ENCODE results near the gene PBX1.
A peak's percentile ranks its signal among the peaks of the same experiment; 100 is the strongest.

Gene PBX1

DNA sequence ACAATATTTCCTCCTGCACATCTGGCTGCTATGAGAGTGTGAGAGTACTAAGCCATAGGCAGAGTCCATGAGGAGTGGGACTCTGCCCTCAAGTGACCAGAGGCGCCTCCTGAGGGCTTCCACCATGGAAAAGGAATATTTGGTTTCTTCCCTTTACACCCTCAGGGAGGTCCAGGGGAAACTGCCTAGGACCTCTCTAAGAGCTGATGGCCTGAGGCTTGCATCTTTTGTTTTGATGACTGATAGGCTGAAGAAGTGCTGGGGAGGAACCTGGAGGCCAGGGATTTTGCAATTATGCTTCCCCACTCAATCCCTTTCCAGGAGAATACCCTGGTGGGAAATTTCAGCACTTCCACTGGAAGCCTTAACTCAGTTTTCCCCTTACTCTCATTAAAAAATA is 111.0 kb downstream of the PBX1 start:
- no peak for DNase-seq (ENCODE audit: low spot score)

DNA sequence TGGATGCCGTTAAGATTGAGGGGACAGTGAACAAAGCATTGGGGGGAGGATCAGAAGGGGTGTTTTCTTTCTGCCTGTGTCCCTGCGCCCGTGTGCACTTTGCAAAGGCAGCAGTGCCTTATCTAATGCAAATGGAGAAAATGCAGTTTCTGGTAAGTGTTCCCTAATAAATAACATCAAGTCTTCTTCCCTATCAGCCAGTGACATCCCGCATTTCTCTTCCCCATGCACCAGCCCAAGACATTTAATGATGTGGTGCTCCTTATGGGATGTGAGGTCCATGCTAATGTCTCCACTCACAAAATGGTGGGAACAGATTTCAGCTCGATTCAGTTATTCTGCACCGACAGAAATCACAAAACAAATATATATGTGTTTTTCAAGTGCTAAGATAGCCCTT is 111.8 kb downstream of the PBX1 start:
- DNase-seq (ENCODE audit: low spot score): no peak

DNA sequence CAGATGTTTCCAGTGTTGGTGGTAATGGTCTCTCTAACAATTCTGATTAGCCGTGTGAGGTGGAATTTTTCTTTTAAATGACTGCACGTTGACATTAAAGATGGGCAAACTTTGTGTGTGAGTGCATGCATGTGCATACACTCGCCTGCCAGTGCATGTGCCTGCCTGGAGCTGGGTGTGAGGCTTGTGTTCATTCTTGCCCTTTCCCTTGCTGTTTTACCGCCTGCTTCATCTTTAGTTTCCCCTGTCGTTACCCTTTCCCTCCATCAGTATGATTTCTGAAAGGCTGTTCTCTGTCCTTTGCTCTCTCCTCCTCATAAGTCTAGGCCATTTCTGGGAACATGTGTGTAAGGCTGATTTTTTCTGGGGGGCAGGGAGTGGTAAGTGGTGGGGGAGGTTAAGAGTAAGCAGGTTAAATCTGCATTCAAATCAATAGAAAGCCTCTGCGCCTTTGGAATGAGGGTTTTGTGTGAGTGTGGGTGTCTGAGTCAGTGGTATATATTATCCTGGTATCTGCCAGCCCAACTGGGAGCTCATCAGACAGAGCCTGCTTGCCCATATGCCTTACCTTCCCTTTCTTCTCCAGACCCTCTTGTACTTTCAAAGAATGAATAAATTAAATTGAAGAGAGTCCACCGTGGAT is 112.5 kb downstream of the PBX1 start:
- DNase-seq (ENCODE audit: low spot score): no peak

DNA sequence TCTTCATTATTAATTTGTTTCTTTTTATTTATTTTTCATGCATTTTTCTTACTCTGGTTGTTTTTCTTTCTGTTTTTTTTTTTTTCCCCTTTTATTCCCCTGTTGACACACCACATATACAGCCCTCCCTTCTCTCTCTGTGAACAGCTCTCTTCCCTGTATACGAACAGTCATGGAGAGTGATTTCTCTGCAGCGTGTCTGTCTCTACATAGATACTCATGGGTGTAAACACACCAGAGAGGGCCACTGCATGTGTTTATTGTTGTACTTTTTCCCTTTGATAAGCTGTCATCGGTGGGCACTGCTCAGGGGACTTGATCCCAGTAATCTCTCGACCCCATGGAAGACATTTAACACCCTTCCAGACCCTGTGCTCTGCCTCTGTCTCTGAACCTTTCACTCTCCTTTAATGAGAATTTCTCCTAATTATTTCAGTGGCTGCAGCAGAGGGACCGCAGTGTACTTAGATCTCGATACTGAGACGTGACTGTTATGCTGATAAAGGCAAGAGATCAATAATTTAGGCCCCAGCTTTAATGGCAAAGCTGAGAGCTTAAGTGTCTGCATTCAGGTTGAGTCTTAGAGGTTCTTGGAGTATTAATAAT is 113.1 kb downstream of the PBX1 start:
- DNase-seq (ENCODE audit: low spot score): no peak

DNA sequence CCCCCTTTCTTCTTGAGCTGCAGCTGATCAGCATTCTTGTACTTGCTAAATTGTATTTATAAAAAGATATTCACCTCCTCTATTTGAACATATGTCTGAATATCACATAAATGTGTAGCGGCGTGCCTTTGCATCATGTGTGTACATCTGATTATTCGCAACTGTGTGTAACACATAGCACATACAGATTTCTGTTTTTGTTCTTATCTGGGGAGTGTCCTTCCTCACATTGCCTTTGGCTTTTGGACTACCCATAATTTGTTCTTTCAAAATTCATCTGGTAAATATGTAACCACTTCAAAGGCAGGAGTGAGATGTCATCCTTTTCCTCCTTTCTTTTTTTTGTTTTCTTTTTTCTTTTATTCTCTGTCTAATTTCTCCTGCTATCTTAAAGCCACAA is 113.6 kb downstream of the PBX1 start:
- no peak for DNase-seq (ENCODE audit: low spot score)

DNA sequence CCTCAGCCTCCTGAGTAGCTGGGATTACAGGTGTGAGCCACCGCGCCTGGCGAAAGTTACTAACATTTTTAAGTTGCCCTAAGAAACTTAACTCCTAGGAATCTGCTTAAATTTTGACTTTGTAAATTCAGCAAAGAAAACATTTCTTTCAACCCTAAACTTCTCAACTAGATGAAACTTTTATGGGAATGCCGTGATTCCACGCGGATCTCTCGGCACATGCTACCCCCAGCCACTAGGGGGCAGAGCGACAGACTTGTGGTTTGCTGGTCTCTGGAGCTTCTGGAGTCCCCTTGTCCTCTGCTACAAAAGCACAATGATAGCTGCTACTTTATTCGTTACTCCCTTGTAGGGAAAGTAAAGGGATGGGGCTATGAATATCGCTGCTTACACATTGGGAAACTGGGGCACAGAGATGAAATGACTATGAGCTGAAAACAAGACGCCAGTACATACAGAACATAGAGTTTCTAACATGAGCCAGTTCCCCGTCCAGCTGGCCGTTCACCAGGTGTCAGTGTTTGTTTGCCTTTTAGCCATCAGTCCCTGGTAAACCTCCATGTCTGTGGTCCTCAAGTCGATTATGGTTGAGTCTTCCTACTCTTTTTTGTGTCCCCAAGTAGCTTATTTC is 114.7 kb downstream of the PBX1 start:
- peak; percentile 10 for DNase-seq (ENCODE audit: low spot score)

DNA sequence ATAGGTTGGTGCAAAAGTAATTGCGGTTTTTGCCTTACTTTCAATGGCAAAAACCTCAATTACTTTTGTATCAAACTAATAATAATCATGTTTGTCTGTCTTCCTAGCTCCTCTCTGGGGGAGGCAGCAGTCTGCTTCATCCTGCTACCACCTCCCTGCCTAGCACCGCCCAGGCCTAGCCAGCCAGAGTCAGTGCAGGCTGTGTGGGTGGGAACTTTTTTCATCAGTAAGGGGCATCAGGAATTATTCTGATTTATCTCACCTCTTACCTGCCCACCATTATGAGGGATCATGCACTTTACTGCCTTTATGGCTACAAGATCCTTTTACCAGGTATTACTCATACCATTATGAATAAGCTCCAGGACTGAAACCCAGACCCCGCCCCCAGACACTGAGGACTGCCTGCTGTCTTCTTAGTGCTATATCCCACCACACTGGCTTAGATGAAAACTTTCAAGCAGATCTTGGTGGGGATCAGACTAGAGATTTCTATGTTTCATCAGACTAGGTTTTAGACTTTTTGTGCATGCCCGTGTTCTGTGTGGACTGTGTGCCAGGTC is 116.4 kb downstream of the PBX1 start:
- no peak for DNase-seq (ENCODE audit: low spot score)

DNA sequence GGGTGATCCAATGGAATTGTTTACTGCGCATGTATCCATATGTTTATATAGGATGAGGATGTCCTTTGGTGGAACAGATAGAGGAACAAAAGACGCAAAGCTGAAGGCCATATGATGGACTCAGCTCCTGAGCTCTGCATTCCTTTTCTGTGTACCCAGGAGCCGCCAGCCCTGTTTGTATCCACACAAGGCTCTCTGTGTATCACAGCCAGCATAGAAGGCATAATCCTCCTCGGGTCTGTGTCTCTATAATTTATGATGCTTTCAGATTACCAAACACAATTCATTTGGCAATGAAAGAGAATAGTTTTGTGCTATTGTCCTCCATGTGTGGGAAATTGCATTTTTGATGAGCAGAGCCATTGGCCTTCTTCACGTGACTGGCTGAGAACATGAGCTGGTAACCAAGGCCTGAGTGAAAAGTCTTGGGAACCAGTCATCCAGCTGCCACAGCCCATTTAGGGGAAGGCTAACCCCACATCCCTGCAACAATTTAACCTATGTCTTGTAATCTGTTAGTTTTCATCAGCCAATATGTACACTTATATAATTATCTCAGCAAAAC is 119.2 kb downstream of the PBX1 start:
- no peak for DNase-seq (ENCODE audit: low spot score)

DNA sequence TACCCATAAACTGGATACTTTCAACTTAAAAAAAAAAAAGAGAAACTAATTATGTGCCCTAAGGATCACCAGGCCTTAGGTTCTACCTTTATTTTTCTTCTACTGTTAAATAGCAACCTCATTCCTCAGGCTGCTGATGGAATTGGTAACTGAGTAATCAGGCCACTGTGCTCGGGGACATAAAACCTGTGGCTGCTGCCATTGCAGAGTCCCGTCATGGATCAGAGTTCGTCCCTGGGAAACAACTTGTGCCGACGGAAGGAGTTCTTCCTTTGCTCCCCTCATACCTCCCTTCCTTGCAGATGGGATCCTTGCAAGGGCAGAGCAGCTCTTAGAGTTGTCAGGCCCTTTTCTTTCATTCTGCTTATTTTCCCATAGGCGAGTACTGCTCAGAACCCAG is 123.6 kb downstream of the PBX1 start:
- DNase-seq (ENCODE audit: low spot score): no peak

DNA sequence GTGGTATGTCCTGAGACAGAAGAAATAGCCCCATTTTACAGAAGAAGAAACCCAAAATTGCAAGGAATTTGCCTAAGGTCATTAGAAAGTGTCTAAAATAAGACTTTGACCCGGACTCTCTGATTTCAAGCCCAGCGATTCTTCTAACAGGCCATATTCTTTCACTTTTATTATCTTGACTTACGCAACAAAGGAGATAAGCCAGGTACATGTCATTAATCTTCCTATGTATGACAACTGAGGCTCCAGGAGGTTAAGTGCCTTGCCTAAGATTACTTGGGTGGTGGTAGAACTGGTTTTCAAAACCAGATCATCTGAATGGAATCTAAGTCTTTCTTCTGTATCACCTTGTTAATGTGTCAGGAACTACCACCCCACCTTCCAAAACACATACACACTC is 124.3 kb downstream of the PBX1 start:
- DNase-seq (ENCODE audit: low spot score): no peak

DNA sequence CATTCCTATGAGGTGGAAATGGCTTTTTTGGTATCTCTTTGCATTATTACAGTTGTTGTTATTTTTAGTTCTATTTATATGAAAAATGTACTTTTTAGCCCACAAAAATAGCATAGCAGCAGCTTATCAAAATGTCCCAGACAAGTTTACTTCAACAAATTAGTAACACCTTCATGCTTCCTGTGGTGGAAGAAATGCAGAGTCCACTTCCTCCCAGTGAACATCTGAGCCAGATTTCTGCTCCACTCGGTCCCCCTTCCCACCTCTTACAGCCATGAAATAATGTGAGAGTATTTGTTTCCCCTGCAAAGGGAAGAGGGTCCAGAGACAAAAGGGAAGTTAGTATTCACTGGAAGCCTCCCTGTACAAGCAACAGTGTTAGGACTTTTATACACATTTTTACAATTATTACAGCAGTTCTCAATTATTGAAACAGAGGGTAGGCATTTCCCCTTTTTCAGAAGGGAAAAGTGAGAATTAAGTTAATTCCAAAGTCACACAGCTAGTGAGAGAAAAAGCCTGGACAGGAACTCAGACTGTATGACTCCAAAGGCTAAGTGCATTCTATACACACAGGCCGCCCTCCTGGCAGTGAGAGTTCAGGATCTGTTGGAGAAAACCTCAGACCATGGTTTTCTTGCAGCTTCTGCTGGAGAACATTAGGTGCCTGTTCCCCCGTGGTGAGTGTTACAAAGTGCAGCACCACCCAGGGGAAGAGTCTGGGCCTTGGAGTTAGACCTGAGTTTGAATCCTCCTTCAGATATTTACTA is 126.5 kb downstream of the PBX1 start:
- no peak for DNase-seq (ENCODE audit: low spot score)

DNA sequence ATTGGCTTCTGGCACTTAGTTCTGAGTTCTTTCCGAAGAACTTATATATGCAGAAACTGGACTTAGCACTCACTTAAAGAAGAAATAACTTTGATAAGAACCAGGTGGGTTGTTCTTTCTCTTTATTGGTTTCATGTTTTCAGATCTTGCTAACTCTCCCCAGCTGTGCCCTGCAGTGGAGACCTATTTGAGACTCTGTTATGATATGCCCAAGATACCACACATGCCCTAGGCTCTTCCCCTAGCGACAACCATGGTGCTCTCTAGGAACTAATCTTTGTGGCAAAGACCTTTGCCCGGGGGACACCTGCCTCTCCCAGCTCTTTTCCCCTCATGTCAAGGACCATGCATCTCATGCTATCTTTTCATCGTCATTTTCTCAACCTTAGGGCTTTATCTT is 128.8 kb downstream of the PBX1 start:
- DNase-seq (ENCODE audit: low spot score): no peak

DNA sequence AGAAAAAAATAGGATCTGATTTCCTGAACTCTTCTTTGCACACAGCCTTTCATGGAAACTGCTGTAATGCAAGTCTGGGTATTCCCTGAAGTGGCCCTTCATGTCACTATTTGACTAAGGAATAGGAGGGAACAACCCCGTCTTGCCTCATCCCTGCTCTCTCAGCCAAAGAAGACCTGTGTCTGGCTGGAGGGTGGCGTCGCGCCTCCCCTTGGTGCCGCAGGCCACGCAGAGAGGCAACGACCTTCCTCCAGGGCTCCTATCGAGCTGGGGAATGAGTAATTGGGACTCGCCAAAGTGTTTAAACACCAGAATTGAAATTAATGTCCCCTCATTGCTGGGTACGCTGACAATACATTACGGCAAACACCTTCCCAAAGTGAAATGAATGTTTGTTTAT is 129.8 kb downstream of the PBX1 start:
- no peak for DNase-seq (ENCODE audit: low spot score)

DNA sequence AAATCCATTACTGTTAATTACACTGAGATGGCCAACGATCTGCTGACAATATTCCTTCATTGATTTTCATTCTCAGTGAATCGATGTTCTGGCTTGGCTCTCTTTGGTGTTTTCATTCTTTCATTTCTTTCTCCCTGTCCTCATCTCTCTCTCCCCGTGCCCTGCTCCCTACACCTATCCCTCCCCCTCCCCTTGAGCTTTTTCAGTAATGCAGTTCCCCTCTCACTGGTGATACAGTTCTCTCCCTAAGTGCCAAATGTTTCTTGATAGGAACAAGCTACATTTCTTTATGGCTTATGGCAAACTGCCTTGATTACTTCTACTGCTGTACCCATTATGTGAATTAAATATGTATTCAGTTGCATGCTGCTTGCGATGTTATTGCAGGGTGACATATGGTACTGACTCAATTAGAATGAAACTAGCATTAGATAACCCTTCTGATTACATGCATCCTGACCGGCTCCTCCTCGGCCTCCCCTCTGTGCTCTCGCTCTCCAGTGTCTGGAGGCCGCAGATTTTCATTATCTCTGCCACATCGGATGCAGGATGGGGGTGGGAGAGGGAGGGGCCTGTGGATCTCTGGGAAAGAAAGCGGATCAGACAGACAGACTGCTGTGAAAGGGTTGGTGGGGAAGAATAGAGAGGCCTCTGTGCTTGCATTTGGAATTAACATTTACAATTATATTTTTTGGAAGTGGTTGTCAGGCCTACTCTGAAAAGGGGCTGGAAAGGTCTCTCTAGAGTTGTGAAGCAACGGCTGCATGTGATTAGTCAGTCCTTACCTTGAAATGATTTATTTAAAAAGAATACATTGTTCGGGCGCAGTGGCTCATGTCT is 130.9 kb downstream of the PBX1 start:
- no peak for DNase-seq (ENCODE audit: low spot score)

DNA sequence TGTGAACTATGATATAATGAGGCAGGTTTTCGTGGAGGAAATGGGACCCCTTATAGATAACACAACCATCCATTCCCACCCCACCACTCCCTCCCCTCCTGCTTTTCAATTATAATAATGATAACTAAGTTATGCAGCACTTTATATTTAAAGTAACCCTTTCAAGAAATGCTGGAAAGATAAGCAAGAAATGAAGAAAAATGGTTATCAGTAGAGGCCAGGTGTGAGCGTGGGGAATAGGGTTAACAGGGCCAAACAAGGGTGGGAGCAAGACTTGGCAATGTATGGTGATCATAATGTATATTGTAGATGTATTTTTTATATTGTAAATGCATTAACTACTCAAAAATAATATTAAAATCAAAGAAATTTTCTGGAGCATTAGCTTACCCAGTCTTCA is 133.4 kb downstream of the PBX1 start:
- DNase-seq (ENCODE audit: low spot score): no peak

DNA sequence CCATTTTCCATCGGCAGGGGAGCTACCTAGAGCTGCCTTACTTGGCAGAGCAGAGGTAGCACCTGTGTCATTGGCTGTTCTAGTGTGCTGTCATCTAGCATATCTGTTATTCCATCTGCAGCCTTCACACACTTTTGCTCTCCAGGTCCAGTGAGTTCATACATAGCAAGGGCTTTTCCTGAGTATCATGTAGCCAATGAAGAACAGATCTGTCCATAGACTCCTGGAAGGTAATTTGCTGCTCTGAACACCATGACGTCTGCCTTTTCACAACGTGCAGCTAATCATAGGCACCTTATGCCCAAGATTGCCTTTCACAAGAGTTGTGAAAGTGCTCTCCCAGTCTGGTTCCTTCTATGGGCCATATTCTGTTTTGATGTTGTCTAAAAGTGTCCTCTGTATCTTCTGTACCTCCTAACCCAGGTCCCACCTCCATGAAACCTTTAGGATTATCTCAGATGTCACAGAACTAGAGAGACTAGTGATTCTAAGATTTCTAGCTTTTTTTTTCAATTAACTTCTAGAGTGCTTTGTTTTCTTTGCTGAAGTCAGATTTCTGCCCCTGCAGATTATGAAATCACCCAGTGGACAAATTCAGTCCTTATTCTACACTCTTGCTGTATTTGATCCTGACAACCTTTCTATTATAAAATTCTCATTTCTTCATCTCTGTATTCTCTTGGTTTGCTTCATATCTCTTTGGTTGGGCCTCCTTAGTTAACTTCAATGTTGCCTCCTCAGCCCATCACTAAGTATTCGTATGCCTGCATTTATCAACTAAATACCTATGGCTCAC is 134.8 kb downstream of the PBX1 start:
- no peak for DNase-seq (ENCODE audit: low spot score)

DNA sequence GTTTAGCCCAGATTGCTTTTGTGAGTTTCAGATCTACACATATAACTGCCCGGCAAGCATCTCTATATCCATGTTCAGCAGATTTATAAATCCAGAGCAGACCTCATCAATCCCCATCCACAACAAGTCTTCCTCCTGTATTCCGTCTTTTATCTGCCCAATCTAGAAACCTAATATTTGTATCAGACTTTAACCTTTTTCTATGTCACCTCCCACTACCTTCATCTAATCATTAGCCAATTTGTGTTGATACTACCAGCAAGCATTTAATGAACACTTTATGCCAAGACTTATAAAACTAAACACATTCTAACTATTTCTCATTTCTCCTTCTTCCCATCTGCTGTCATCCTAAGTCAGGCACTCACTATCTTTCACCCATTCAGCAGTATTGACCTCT is 135.5 kb downstream of the PBX1 start:
- DNase-seq (ENCODE audit: low spot score): no peak

DNA sequence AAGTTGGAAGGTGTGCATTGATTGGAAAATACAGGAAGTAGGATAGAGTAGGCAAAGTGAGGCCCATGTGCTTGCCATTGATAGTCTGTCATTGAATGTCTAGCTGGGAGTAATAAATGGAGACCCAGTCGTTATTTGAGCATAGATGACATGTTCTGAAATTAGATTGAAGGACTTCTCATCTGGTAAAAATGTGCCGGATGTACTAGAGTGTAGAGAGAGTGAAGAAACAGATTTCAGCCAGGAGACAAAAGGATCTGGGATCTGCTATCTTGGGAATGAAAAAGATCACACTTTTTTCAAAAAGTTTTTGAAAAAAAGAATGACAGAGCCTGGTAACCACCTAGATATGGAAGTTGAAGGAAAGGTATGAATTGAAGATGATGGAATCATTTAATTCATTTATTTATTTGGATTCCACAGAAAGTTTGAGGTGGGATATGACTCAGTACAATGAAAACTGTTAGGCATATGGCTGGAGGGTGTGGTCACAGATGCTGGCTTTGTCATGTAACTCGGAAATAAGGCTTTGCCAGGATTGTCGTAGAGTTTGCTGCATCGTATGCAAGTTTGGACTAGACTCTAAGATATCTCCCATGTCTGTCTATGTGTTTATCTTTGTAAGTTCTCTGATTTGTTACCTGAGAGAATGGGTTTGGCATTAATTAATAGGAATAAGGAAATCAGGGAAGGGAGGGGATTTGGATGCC is 137.1 kb downstream of the PBX1 start:
- DNase-seq (ENCODE audit: low spot score): no peak

DNA sequence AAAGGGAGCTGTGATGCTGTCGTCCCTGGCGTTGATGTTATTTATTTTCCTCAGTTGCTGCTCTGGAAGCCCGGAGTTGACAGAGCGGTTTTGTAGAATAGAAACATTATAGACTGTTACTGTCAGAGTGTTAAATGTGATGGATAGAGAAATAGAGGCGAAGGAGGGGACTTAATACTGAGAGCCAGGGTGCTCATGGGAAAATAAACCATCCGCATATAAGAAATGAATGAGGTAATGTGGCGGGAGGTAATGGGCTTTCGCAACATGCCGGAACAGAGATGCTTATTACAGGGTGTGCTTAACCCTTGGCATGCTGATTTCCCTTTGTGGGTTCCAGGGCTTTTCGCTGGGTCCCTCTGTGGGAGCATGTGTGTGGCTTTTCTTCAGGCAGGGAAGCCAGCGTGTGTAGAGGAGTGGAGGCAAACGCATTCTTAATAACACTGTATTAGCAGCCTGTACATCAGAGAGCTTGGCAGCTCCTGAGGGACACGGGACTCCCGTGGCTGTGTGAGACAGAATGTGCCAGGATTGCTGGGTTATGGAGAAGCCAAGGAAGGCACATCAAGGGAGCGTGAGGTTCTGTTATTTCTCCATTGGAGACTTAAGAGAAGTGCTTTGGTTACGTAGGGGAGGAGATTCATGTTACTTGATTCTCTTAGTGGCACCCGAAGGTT is 141.0 kb downstream of the PBX1 start:
- no peak for DNase-seq (ENCODE audit: low spot score)

Data from germinal center (tissue), 1 donor.